GM12801 (cell line): Measurements from ENCODE around the gene CSTPP1.

ENCODE experiments used
- CTCF ChIP-seq: IDR thresholded peaks from one replicate; pipeline ENCODE4 v1.5.1; 2011; ENCODE audit warnings: control low read depth; ENCODE audit not compliant: insufficient read length; ENCODE audit errors: extremely low read depth

Gene CSTPP1

GRCh38 chr11:46987183-46987582, 50.6 kb downstream of the CSTPP1 start:
- TF ChIP-seq CTCF = no peak

GRCh38 chr11:46991391-46991790, 54.8 kb downstream of the CSTPP1 start:
- TF ChIP-seq CTCF = no peak

- TF ChIP-seq CTCF = no peak
Measured at GRCh38 chr11:46999217-46999616, 62.7 kb downstream of the CSTPP1 start.

DNA sequence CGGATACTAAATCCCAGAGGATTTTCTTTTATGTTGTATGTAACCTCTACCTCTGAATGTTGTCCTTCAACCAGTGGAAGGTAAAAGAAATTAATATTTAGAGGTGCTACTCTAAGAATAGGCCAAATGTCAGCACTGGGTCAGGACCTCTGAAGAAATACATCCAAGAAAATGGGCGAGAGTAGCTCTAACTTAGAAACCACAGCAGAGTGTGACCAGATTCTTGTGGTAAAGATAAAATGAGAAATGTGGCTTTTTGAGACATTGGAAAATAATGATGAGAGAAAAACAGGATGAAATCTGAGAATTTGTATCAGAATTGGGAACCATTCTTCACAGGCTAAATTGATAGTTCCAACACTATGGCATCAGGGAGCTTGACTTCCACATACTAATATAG, 63.5 kb downstream of the CSTPP1 start:
- TF ChIP-seq CTCF = no peak

- TF ChIP-seq CTCF = no peak
Measured at GRCh38 chr11:47001781-47002181, 65.2 kb downstream of the CSTPP1 start.

GRCh38 chr11:47002390-47002789, 65.8 kb downstream of the CSTPP1 start:
- TF ChIP-seq CTCF = no peak

DNA sequence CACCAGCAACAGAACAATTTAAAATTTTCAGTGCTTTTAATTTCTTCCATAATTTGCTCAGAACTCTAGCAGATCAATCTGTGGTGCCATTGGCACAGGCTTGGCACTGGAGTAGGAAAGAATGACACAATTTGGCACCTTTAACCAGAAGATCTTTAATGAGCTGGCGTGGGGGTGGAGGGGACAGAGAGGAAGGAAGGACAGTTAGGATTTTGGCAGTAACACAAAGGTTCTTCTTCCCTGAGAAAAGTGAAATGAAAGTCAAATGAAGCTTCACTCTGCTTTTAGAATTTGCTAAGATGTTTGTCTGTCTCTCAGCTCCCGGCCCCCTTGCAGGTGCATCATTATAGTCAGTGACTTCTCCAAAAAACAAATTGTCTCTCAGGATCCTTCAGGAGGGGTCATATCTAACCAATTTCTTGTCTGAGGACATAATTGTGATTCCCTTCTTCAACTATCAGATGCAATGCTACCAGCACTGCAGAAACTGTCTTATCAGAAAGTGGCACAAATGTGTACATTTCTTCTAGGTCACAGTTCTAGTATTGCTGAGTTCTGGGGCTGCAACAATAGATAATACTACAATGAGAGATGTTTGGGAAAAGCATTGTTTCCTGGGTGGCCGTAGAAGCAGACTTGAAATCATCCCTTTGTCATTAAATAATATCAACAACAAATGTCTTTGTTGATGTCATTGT, 66.8 kb downstream of the CSTPP1 start:
- no peak for TF ChIP-seq CTCF
